Mammary epithelial cell (primary cell): ENCODE data around the gene LMTK2.

Experiments used
- EZH2 ChIP-seq: IDR thresholded peaks from 2 replicates; pipeline ENCODE4 v1.6.1; 2012; ENCODE audit warnings: low read length, inconsistent platforms, borderline replicate concordance
- TF ChIP-seq, protein P1 (sequence below), 2 donors: IDR thresholded peaks in 1 of 2; conservative IDR thresholded peaks in 1 of 2; 2 replicates each; pipeline ENCODE4 v1.5.1; 2011 to 2012; ENCODE audit warnings: inconsistent platforms in 2 of 2, low read length in 2 of 2, mild to moderate bottlenecking in 2 of 2, control low read depth in 1 of 2, low read depth in 1 of 2; ENCODE audit not compliant: insufficient read depth in 1 of 2; ENCODE audit errors: extremely low read depth in 1 of 2

DNA sequence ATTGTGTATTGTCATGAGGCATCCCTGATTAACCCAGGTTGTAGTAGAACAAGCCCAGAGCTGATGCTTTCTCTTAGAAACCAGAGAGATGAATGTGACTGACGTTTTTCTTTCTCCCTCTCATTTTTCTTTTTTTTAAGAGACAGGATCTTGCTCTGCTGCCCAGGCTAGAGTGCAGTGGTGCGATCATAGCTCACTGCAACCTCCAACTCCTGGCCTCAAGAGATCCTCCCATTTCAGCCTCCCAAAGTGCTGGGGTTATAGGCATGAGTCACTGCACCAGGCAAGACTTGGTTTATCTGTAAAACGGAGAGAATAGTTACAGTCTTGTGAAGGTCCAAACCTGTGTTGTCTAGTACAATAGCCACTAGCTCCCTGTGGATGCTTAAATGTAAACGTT, 5.4 kb downstream of the LMTK2 start:
- TF ChIP-seq, protein P1, sequence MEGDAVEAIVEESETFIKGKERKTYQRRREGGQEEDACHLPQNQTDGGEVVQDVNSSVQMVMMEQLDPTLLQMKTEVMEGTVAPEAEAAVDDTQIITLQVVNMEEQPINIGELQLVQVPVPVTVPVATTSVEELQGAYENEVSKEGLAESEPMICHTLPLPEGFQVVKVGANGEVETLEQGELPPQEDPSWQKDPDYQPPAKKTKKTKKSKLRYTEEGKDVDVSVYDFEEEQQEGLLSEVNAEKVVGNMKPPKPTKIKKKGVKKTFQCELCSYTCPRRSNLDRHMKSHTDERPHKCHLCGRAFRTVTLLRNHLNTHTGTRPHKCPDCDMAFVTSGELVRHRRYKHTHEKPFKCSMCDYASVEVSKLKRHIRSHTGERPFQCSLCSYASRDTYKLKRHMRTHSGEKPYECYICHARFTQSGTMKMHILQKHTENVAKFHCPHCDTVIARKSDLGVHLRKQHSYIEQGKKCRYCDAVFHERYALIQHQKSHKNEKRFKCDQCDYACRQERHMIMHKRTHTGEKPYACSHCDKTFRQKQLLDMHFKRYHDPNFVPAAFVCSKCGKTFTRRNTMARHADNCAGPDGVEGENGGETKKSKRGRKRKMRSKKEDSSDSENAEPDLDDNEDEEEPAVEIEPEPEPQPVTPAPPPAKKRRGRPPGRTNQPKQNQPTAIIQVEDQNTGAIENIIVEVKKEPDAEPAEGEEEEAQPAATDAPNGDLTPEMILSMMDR (conservative IDR thresholded peaks at IDR 0.05 in 1 of 2, IDR thresholded peaks at IDR 0.05 in 1 of 2; ENCODE audit: extremely low read depth in 1 of 2, insufficient read depth in 1 of 2, low read depth in 1 of 2, low read length in 2 of 2), result no peak
- TF ChIP-seq EZH2, result no peak
